GM06990 (cell line): ENCODE measurements around the gene RNF114.

Experiments used
- DNase-seq: peaks from one replicate; pipeline ENCODE4 v3.0.0-alpha.2; 2011; ENCODE audit not compliant: insufficient read length; ENCODE audit errors: extremely low read depth
- H3K27me3 ChIP-seq: replicated peaks from 2 replicates; pipeline ENCODE4 v1.6.0; 2011; ENCODE audit warnings: low read length; ENCODE audit not compliant: control insufficient read depth, insufficient read depth
- H3K36me3 ChIP-seq: 2 replicates; pipeline ENCODE4 v1.5.1; 2011; ENCODE audit warnings: low read length; ENCODE audit not compliant: control insufficient read depth, insufficient read depth
- H3K4me3 ChIP-seq: replicated peaks from 2 replicates; pipeline ENCODE4 v1.5.1; 2011; ENCODE audit warnings: low read depth, mild to moderate bottlenecking, control low read depth, low read length
- TF ChIP-seq, protein P1 (sequence below): IDR thresholded peaks from 2 replicates; pipeline ENCODE4 v1.5.1; 2011; ENCODE audit warnings: low read length, control low read depth, mild to moderate bottlenecking, inconsistent platforms; ENCODE audit not compliant: insufficient read depth, poor library complexity, severe bottlenecking

Gene RNF114

DNA sequence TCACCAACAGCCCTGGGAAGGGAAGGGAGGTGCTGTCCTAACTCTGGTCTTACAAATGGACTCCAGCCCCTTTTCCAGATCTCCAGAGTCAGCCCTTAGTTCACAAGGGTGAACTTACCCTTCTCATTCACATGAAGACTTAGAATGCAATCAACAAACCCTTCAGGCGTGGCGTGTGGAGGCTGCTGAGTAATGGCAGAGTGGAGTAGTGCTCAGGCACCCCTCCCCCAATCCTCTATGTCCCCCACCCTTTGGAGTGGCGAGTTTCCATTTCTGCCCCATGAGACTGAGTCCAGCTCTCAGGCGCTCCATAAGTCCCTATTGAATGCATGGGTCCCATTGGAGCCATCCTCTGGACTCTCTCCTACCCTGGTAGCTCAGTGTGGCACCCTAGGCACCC lies 49.9 kb downstream of the RNF114 start:
- no peaks in the 10 kb centered on the region for H3K36me3 ChIP-seq
- TF ChIP-seq, protein P1, sequence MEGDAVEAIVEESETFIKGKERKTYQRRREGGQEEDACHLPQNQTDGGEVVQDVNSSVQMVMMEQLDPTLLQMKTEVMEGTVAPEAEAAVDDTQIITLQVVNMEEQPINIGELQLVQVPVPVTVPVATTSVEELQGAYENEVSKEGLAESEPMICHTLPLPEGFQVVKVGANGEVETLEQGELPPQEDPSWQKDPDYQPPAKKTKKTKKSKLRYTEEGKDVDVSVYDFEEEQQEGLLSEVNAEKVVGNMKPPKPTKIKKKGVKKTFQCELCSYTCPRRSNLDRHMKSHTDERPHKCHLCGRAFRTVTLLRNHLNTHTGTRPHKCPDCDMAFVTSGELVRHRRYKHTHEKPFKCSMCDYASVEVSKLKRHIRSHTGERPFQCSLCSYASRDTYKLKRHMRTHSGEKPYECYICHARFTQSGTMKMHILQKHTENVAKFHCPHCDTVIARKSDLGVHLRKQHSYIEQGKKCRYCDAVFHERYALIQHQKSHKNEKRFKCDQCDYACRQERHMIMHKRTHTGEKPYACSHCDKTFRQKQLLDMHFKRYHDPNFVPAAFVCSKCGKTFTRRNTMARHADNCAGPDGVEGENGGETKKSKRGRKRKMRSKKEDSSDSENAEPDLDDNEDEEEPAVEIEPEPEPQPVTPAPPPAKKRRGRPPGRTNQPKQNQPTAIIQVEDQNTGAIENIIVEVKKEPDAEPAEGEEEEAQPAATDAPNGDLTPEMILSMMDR: no peak
- no peaks in the 10 kb centered on the region for H3K27me3 ChIP-seq
- no peak for DNase-seq
- no peak overlapping the region for H3K4me3 ChIP-seq

DNA sequence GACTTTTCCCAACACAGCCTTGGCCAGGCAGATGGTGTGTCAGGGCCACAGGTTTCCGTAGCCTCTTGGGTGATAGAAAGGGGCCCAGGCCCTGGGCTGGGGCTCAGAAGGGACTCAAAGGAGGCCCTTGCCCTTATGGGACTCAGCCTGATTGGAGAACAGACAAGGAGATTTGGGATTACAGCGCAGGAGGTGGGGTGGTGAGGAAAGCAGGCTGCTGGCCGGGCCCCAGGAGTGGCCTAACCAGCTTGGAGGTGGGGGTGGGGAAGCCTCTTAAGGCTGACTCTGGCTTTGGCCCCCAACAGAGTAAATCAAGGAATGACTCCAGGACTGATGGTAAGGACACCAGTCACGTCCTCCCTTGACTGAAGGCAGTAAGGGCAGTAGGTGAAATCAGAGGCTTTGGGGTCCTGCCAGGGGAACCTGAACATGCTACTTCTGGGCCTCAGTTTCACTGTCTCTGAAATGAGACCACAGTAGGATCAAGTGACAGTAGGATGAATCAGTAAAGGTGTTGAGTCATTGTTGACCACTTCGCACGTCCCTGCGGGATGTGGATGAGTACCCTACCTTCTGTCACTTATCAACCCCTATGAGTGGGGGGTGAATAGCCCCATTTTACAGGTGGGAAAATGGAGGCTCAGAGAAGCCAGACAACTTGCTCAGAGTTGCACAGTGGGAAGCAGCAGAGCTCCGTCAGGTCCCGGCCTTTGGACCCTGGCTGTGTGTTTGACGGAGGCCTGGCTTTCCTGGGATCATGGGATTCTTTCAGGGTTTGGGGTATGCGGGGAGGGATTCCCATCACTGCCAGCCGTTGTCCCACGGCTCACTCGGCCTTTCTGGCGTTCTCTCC lies 51.0 kb downstream of the RNF114 start:
- TF ChIP-seq, protein P1: no peak
- Histone ChIP-seq H3K27me3 (no peaks in the 10 kb centered on the region), H3K4me3 (no peak overlapping the region), H3K36me3 (no peaks in the 10 kb centered on the region)
- DNase-seq: no peak

DNA sequence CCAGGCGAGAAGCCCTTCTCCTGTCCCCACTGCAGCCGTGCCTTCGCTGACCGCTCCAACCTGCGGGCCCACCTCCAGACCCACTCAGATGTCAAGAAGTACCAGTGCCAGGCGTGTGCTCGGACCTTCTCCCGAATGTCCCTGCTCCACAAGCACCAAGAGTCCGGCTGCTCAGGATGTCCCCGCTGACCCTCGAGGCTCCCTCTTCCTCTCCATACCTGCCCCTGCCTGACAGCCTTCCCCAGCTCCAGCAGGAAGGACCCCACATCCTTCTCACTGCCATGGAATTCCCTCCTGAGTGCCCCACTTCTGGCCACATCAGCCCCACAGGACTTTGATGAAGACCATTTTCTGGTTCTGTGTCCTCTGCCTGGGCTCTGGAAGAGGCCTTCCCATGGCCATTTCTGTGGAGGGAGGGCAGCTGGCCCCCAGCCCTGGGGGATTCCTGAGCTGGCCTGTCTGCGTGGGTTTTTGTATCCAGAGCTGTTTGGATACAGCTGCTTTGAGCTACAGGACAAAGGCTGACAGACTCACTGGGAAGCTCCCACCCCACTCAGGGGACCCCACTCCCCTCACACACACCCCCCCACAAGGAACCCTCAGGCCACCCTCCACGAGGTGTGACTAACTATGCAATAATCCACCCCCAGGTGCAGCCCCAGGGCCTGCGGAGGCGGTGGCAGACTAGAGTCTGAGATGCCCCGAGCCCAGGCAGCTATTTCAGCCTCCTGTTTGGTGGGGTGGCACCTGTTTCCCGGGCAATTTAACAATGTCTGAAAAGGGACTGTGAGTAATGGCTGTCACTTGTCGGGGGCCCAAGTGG lies 51.9 kb downstream of the RNF114 start:
- H3K36me3 ChIP-seq: no peaks in the 10 kb centered on the region

DNA sequence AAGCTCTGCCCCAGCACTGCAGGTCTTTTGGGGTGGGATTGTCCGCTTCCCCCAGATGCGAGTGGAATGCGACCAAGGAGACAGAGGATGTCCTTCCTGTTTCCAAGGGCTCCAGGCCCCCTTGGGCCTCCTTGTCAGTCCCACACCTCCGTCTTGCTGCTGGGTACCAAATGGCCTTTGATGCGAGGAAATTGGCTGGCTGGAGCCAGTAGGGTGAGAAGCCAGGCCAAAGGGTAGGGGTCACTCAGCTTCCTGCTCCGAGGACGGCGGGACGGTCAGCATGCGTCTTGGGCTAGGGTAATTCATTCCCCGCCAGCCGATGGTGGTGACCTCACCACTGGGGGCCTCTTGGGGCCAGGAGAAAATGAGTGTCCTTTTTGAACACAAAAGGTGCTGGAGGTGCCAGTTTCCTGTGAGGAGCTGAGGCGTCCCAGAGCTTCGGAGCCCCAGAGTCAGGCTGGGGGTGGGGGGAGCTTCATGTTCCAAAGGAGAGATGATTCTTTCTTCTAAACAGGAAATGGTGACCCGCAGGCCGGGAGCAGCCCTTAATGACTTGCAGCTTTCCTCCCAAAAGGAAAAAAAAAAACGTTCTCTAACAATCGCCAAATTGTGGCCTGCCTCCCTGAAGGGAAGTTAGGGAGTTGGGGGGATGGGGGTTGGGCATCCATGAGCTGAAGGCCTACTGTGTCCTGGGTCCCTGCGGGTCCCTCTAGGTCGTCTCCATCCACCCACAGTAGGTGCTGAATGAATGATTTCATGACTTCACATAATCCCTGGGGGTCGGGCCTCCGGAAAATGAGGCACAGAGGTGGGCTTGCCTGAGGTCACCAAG lies 53.3 kb downstream of the RNF114 start:
- H3K27me3 ChIP-seq: no peaks in the 10 kb centered on the region
- TF ChIP-seq, protein P1: no peak
- H3K4me3 ChIP-seq: no peak overlapping the region
- no peak for DNase-seq
- H3K36me3 ChIP-seq: no peaks in the 10 kb centered on the region

More for the DNA sequence above, 51.9 kb downstream of the RNF114 start:
- no peak overlapping the region for H3K4me3 ChIP-seq
- no peak for DNase-seq
- H3K27me3 ChIP-seq: no peaks in the 10 kb centered on the region
- TF ChIP-seq, protein P1: no peak

DNA sequence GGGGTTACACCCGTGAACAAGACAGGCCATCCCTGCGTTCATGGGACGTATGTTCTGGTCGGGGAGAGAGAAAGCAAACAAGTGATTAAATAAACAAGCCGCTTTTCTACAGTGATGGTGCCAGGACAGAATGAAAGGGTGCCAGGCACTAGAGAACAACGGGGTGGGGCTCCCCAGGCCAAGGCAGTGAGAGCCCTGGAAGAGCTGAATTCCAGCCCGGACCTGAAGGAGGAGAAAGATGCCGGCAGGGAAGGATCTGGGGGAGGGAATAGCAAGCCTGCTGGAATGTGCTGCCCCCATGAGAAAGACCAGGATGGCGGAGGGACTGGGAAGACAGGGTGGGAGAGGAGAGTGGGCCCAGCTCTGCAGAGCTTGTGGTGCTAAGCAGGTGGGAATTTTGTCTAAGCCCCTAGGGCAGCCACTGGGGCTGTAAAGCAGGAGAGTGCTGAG lies 54.1 kb downstream of the RNF114 start:
- DNase-seq: no peak
- no peak overlapping the region for H3K4me3 ChIP-seq
- no peaks in the 10 kb centered on the region for H3K36me3 ChIP-seq
- no peaks in the 10 kb centered on the region for H3K27me3 ChIP-seq
- TF ChIP-seq, protein P1: no peak
